Measurements from ENCODE around the gene ATXN1.

DNA sequence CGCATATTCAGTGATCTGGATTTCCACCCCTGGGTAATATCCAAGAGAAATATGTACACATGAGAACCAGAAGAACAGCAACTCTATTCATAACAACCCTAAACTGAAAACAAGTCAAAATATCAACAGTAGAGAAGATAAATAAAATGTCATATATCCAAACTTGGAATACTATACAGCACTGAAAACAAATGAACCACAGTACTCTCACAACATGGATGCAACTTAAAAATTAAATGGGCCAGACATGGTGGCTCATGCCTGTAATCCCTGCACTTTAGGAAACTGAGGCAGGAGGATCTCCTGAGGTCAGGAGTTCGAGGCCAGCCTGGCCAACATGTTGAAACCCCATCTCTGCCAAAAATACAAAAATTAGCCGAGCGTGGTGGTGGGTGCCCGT is 16.5 kb upstream of the ATXN1 start:
- TF ChIP-seq, protein P1, sequence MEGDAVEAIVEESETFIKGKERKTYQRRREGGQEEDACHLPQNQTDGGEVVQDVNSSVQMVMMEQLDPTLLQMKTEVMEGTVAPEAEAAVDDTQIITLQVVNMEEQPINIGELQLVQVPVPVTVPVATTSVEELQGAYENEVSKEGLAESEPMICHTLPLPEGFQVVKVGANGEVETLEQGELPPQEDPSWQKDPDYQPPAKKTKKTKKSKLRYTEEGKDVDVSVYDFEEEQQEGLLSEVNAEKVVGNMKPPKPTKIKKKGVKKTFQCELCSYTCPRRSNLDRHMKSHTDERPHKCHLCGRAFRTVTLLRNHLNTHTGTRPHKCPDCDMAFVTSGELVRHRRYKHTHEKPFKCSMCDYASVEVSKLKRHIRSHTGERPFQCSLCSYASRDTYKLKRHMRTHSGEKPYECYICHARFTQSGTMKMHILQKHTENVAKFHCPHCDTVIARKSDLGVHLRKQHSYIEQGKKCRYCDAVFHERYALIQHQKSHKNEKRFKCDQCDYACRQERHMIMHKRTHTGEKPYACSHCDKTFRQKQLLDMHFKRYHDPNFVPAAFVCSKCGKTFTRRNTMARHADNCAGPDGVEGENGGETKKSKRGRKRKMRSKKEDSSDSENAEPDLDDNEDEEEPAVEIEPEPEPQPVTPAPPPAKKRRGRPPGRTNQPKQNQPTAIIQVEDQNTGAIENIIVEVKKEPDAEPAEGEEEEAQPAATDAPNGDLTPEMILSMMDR (IDR thresholded peaks at IDR 0.05; ENCODE audit: low read depth, low read length, poor library complexity, severe bottlenecking): no peak
- no peak for TF ChIP-seq EZH2phosphoT487 (IDR thresholded peaks at IDR 0.05; ENCODE audit: borderline replicate concordance, low read length)
